ENCODE results near the gene GALNT2.

- no peak for TF ChIP-seq CTCF (IDR thresholded peaks at IDR 0.05)
- no peak for TF ChIP-seq MXI1 (IDR thresholded peaks at IDR 0.05; ENCODE audit: low read depth, low read length)
- TF ChIP-seq GABPA (IDR thresholded peaks at IDR 0.05; ENCODE audit: low read depth) = no peak
- no peak for TF ChIP-seq POLR2AphosphoS5 (IDR thresholded peaks at IDR 0.05; ENCODE audit: low read depth, low read length)
- no peak for TF ChIP-seq RAD21 (IDR thresholded peaks at IDR 0.05; ENCODE audit: low read length)
These were observed 119.2 kb downstream of the GALNT2 start for GRCh38 chr1:230186003-230186863.
